GM12873 (cell line): Measurements from ENCODE around the gene SLC22A3.

Experiments used
- CTCF ChIP-seq: IDR thresholded peaks from 2 replicates; pipeline ENCODE4 v1.5.1; 2012; ENCODE audit warnings: low read depth, mild to moderate bottlenecking, moderate library complexity, low read length, control low read depth; ENCODE audit not compliant: insufficient read depth; ENCODE audit errors: missing control alignments

Gene SLC22A3

DNA sequence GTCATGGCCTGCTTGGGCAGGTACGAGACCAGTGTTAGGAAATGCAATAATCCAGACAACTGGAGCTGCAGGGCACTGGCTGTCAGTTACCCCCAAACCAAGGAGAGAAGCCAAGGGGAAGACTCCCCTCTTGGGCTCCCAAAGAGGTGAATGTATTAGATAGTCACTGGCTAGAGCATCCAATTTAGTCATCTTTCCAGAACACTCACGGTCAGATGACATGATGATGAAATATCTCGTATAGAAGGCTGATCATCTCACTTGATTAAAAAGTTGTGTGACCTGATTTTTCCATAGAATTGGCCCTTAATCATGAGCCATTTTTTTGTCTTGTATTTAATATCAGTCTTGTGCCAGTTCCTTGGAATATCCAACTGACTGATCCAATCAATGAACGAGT is 40.7 kb downstream of the SLC22A3 start:
- no peak for TF ChIP-seq CTCF

DNA sequence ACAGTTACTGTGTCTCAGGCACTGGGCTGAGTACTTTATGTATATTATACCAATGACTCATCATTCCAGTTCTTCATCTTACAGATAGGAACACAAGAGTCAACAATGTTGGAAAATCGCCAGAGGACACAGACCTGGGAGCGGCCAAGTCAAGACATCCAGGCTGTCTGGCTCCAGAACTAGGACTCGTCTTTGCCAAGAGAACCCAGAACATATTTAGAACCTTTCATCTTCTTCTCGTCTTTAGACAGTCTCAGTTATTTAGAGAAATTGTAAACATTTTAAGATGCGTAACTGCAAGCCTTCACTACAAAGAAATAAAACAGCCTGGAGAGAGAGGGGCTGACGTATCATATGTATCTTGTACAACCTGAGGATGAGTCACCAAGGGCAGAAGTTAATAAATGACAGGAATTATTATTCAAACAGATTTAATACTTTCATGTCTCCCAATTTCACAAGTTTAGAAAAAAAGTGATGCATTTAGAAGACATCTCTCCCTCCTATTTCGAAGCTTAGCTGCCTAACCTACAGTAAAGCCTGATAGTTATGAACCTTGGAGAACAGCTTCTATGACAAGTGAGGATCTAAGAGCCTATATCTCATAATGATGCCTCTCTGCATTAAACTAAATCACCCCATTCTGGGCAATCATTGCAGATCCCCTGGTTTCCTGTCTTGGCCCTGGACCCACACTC is 43.4 kb downstream of the SLC22A3 start:
- TF ChIP-seq CTCF: no peak

GRCh38 chr6:160393891-160394653 is 45.9 kb downstream of the SLC22A3 start:
- TF ChIP-seq CTCF: no peak

GRCh38 chr6:160394654-160395035 is 46.5 kb downstream of the SLC22A3 start:
- no peak for TF ChIP-seq CTCF

DNA sequence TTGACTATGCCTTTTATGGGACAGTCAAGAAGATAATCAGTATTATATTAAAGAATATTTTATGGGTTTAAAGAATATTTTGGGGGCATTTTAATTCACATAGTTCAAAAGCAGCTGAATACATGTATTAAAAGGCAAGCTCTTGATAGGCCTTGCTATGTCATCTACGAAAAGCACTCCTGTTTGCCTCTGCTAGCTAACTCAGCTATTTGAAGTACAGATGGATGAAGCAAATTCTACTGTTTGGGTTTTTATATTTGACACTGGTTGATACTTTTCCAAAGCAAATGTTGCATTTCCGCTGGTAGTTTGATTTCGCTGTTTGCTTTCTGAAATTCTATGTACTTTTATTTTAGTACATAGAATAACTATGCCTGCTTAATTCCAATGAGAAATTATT is 47.0 kb downstream of the SLC22A3 start:
- no peak for TF ChIP-seq CTCF

- no peak for TF ChIP-seq CTCF
Measured at GRCh38 chr6:160396292-160396691, 48.1 kb downstream of the SLC22A3 start.

DNA sequence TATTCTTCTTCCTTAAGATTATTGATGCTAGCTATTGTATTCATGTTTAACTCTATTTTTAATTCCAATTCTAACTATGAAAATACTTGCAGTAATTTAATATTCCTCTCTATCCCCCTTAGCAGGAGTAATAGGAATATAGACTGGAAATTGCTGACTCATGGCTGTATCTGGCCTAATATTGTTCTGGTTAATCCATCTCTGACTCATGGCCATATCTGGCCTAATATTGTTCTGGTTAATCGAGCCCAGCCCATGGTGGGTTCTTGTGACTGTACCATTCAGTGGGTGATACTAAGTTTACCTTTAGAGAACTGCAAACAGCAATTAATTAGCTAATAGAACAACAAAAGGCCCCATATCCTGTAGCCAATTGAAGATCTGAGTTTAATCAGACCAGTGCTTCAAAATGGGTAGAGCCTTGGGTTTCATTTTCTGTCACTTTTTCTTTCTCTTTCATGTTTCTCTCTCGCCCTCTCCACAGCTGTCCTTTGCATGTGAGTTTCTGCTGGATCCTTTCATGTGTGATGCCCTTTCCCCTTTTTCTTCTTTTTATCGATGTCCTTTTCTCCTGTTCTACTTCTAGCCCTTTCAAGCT is 50.6 kb downstream of the SLC22A3 start:
- TF ChIP-seq CTCF: no peak
